Lung (tissue), 12 donors: Measurements from ENCODE around the gene IFTAP. TPM values are rescaled to one million over a fixed set of nuclear protein-coding genes. Genes with fewer than 3 reads are reported as not detected.
"Not testable (repeated sequence)": the region's sequence is repeated elsewhere in the genome, so short reads cannot be mapped to it uniquely, and the experiment has no call there.

Experiments used
- ATAC-seq: fragments of 200-7000 bp; cut with Tn5 transposase; one replicate; pipeline ENCODE4 v1.9.1; 2020; ENCODE audit warnings: moderate number of reproducible peaks; ENCODE audit not compliant: insufficient read depth, low FRiP score
- DNase-seq, 3 donors: peaks; one replicate each; pipeline ENCODE4 v3.0.0-alpha.2; 2013 to 2017
- H3K27ac ChIP-seq, 2 donors: one replicate each; pipeline ENCODE4 v1.5.1; 2013; ENCODE audit warnings: mild to moderate bottlenecking in 2 of 2, moderate library complexity in 2 of 2, control low read depth in 1 of 2, inconsistent platforms in 1 of 2, low read depth in 1 of 2, low read length in 1 of 2
- H3K27me3 ChIP-seq, 3 donors: one replicate each; pipeline ENCODE4 v1.5.1; 2013; ENCODE audit warnings: low read length in 2 of 3; ENCODE audit not compliant: control insufficient read depth in 3 of 3, insufficient read depth in 3 of 3
- H3K36me3 ChIP-seq, 4 donors: one replicate each; pipeline ENCODE4 v1.5.1; 2013; ENCODE audit warnings: low read length in 4 of 4, mild to moderate bottlenecking in 1 of 4, moderate library complexity in 1 of 4; ENCODE audit not compliant: control insufficient read depth in 4 of 4, insufficient read depth in 4 of 4
- H3K4me1 ChIP-seq, 5 donors: one replicate each; pipeline ENCODE4 v1.5.1; 2013; ENCODE audit warnings: low read length in 5 of 5, mild to moderate bottlenecking in 2 of 5, moderate library complexity in 1 of 5; ENCODE audit not compliant: control insufficient read depth in 5 of 5, insufficient read depth in 5 of 5
- H3K4me3 ChIP-seq: one replicate; pipeline ENCODE4 v1.5.1; 2013; ENCODE audit warnings: mild to moderate bottlenecking, control low read depth, moderate library complexity
- H3K9ac ChIP-seq, 2 donors: one replicate each; pipeline ENCODE4 v1.5.1; 2013; ENCODE audit warnings: low read length in 2 of 2, control low read depth in 1 of 2; ENCODE audit not compliant: insufficient read depth in 1 of 2
- H3K9me3 ChIP-seq, 4 donors: one replicate each; pipeline ENCODE4 v1.5.1; 2013; ENCODE audit warnings: low read length in 3 of 4, mild to moderate bottlenecking in 1 of 4, moderate library complexity in 1 of 4; ENCODE audit not compliant: control insufficient read depth in 4 of 4, insufficient read depth in 3 of 4
- CTCF ChIP-seq: IDR thresholded peaks from 2 replicates; pipeline ENCODE4 v1.5.1; 2012; ENCODE audit warnings: mild to moderate bottlenecking; ENCODE audit errors: control extremely low read depth, extremely low read depth
- WGBS, 2 donors: extraction: QIAGEN DNeasy Blood & Tissue Kit; methylation state at CpG; one replicate each; pipeline ENCODE4 v1.1.7; 2013; 5-methylcytosine and 5-hydroxymethylcytosine counted together
- polyA plus RNA-seq, 2 donors: library from polyadenylated mRNA; stranded (reverse); fragments of 200-250 nt; gene quantifications; one replicate each; pipeline ENCODE4 v1.2.1, GENCODE V29; 2013
- total RNA-seq, 2 donors: library from RNA; depleted of rRNA in 1 of 2; stranded (reverse); fragments of >200 nt in 1 of 2; gene quantifications; one replicate each; pipeline ENCODE4 v1.2.1, GENCODE V29; 2014 to 2021
- donor health status: control.
- donor health status: control.
- donor health status: Bipolar disorder and iron deficiency.
- donor health status: healthy.
- donor health status: DM: yes; HTN: yes; CAD: no.

IFTAP gene
- total and polyA plus RNA-seq, 4 donors = 17.7 to 36.1 (median 24.5) TPM

- ATAC-seq = no peak
- H3K9ac ChIP-seq = no peak overlapping the region
Observed at GRCh38 chr11:36638556-36638955, 44.3 kb downstream of the IFTAP start.

DNA sequence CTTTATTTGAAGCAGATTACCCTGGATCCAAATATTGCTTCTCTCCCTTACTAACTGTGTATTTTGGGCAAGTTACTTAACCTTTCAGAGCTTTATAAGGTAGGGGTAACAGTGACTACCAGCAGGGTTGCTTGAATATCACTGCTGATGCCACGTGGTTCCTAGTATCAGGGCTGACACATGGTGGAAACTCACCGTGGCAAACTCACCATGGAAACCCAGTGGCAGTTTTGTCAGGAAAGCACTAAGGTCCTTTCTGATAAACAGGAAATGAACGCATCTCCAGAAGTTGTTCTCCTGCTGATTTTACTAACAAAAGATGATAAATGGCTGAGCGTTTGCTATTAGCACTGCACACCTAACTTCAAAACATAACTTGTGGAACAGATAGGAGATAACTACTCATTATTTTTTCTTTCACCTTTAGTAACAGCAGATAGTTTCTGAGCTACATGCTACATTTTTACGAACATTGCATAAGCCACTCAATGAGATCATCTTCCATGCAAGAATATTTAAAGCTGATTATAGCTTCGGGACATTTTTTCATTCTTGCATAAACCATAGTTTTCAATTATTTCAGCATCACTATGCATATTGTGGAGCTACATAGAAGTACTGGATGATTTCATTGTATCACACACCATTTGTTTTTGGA, 63.4 kb downstream of the IFTAP start:
- Histone ChIP-seq H3K27ac (no peak overlapping the region), H3K4me3 (no peak overlapping the region), H3K36me3 (peaks cover 1 to 9% (median 9%) of the 10 kb centered on the region in 4 donors), H3K4me1 (no peaks in the 10 kb centered on the region), H3K27me3 (no peaks in the 10 kb centered on the region), H3K9me3 (peaks cover 0 to 2% (median under 1%) of the 10 kb centered on the region in 4 donors), H3K9ac (no peak overlapping the region)
- DNase-seq (peak in 1 of 3 donors; percentile 3), ATAC-seq (no peak)
- WGBS, 2 donors = 66 to 70% methylated on average over 6 of the region's 6 CpGs
- TF ChIP-seq CTCF = no peak

More at GRCh38 chr11:36638556-36638955, 44.3 kb downstream of the IFTAP start:
- H3K4me1 ChIP-seq = peaks cover 0 to 11% (median 0%) of the 10 kb centered on the region in 5 donors
- no peak overlapping the region for H3K27ac ChIP-seq
- DNase-seq = peak in 2 of 3 donors; percentile 38 to 70
- H3K4me3 ChIP-seq = no peak overlapping the region
- no peak for TF ChIP-seq CTCF
- peaks cover 0 to 7% (median 0%) of the 10 kb centered on the region in 4 donors for H3K36me3 ChIP-seq
- no peaks in the 10 kb centered on the region for H3K27me3 ChIP-seq
- no peaks in the 10 kb centered on the region for H3K9me3 ChIP-seq
- 52 to 75% methylated on average over 2 of the region's 2 CpGs for WGBS, 2 donors

DNA sequence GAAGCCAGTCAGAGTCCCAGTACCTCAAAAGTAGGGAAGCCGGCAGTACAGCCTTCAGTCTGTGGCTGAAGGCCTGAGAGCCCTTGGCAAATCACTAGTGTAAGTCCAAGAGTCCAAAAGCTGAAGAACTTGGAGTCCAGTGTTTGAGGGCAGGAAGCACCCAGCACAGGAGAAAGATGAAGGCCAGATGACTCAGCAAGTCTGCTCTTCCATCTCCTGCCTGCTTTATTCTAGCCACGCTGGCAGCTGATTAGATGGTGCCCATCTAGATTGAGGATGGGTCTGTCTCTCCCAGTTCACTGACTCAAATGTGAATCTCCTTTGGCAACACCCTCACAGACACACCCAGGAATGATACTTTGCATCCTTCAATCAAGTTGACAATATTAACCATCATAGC, 67.1 kb downstream of the IFTAP start:
- H3K4me1 ChIP-seq, H3K4me3 ChIP-seq, DNase-seq, H3K27me3 ChIP-seq, H3K9ac ChIP-seq, ATAC-seq, H3K27ac ChIP-seq, H3K9me3 ChIP-seq, H3K36me3 ChIP-seq: not testable (repeated sequence)
- 95 to 97% methylated on average over 2 of the region's 2 CpGs for WGBS, 2 donors

- H3K27ac ChIP-seq = no peak overlapping the region
- peak; percentile 55 for TF ChIP-seq CTCF
- 63 to 73% methylated on average over 5 of the region's 5 CpGs for WGBS, 2 donors
- no peak for ATAC-seq
- peak in 1 of 3 donors; percentile 32 for DNase-seq
- H3K4me3 ChIP-seq = no peak overlapping the region
- no peaks in the 10 kb centered on the region for H3K36me3 ChIP-seq
- H3K27me3 ChIP-seq = no peaks in the 10 kb centered on the region
- H3K9me3 ChIP-seq = peaks cover 0 to 3% (median 0%) of the 10 kb centered on the region in 4 donors
- no peaks in the 10 kb centered on the region for H3K4me1 ChIP-seq
- no peak overlapping the region for H3K9ac ChIP-seq
Observed at GRCh38 chr11:36672815-36673450, 78.6 kb downstream of the IFTAP start.

DNA sequence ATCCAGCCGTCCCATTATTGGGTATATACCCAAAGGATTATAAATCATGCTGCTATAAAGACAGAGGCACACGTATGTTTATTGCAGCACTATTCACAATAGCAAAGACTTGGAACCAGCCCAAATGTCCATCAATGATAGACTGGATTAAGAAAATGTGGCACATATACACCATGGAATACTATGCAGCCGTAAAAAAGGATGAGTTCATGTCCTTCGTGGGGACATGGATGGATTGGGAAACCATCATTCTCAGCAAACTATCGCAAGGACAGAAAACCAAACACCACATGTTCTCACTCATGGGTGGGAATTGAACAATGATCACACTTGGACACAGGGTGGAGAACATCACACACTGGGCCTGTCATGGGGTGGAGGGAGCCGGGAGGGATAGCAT, 85.2 kb downstream of the IFTAP start:
- not testable (repeated sequence) for H3K9me3 ChIP-seq, H3K4me1 ChIP-seq, H3K9ac ChIP-seq, ATAC-seq, H3K36me3 ChIP-seq, H3K27ac ChIP-seq, H3K27me3 ChIP-seq, DNase-seq, H3K4me3 ChIP-seq
- WGBS, 2 donors = 91% methylated on average over 6 of the region's 6 CpGs
